ENCODE results near the gene HSPBAP1. TPM values are rescaled to one million over a fixed set of nuclear protein-coding genes. Genes with fewer than 3 reads are reported as not detected.

The HSPBAP1 gene
- total RNA-seq, 1 donor from 2014 or later = 11.6 TPM

DNA sequence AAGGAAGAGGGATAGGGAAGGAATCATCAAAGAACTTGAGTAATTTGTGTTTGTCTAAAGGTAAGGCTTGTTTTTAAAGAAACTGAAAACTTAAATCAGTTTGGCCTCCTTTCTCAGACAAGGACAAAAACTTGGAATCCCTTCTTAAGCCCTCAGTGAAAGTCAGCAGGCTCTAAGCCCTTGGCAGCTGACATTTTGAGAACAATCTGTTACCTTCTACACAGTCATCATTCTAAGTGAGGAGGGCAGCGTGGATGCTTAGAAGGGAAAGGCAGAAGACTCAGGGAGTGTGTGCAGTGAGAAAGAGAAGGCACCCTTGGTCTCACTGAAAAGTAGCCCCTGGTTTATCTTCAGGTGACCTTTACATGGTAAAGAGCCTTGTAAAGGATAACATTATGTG lies 10.8 kb downstream of the HSPBAP1 start:
- Mint-ChIP-seq H3K4me1 (ENCODE audit: unreplicated experiment) (peaks cover under 1% of the 10 kb centered on the region), H3K36me3 (ENCODE audit: low read depth, unreplicated experiment) (peaks cover 6% of the 10 kb centered on the region), H3K4me3 (ENCODE audit: unreplicated experiment) (no peak overlapping the region), H3K27ac (ENCODE audit: unreplicated experiment) (no peak overlapping the region), H3K27me3 (ENCODE audit: unreplicated experiment) (no peaks in the 10 kb centered on the region), H3K9me3 (ENCODE audit: unreplicated experiment) (peaks cover 4% of the 10 kb centered on the region)
- no peak for TF ChIP-seq CTCF (IDR thresholded peaks at IDR 0.05; ENCODE audit: unreplicated experiment)
- DNase-seq (ENCODE audit: low spot score) = no peak

DNA sequence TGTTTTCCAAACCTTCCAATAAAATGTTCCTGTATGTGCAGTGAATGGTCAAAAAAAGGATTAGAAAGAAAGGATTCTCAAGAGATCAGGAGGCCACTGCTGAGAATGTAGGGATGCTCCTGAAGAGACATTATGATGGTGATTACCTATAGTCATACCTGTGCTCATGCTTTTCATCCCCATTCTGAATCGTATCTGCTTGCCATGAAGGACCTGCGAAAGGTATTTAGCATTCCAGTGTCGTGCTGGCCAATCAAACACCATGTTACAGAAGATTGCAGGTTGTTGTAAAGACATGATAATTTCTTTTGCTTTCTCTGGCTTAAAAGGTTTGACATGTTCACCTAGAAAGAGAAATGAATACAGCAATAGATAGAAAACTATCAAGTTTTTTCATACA lies 16.1 kb downstream of the HSPBAP1 start:
- Mint-ChIP-seq H3K9me3 (ENCODE audit: unreplicated experiment) (peaks cover 4% of the 10 kb centered on the region), H3K36me3 (ENCODE audit: low read depth, unreplicated experiment) (peaks cover 6% of the 10 kb centered on the region), H3K4me1 (ENCODE audit: unreplicated experiment) (no peaks in the 10 kb centered on the region), H3K27me3 (ENCODE audit: unreplicated experiment) (no peaks in the 10 kb centered on the region), H3K27ac (ENCODE audit: unreplicated experiment) (no peak overlapping the region), H3K4me3 (ENCODE audit: unreplicated experiment) (no peak overlapping the region)
- DNase-seq (ENCODE audit: low spot score) = no peak
- no peak for TF ChIP-seq CTCF (IDR thresholded peaks at IDR 0.05; ENCODE audit: unreplicated experiment)

GRCh38 chr3:122776675-122777468 lies 16.8 kb downstream of the HSPBAP1 start:
- peaks cover 4% of the 10 kb centered on the region for H3K9me3 Mint-ChIP-seq (ENCODE audit: unreplicated experiment)
- no peak overlapping the region for H3K4me3 Mint-ChIP-seq (ENCODE audit: unreplicated experiment)
- no peak overlapping the region for H3K27ac Mint-ChIP-seq (ENCODE audit: unreplicated experiment)
- DNase-seq (ENCODE audit: low spot score) = no peak
- no peak for TF ChIP-seq CTCF (IDR thresholded peaks at IDR 0.05; ENCODE audit: unreplicated experiment)
- H3K36me3 Mint-ChIP-seq (ENCODE audit: low read depth, unreplicated experiment) = peaks cover 6% of the 10 kb centered on the region
- H3K4me1 Mint-ChIP-seq (ENCODE audit: unreplicated experiment) = no peaks in the 10 kb centered on the region
- H3K27me3 Mint-ChIP-seq (ENCODE audit: unreplicated experiment) = no peaks in the 10 kb centered on the region

- Mint-ChIP-seq H3K4me3 (ENCODE audit: unreplicated experiment) (no peak overlapping the region), H3K36me3 (ENCODE audit: low read depth, unreplicated experiment) (no peaks in the 10 kb centered on the region), H3K27me3 (ENCODE audit: unreplicated experiment) (no peaks in the 10 kb centered on the region), H3K27ac (ENCODE audit: unreplicated experiment) (no peak overlapping the region), H3K9me3 (ENCODE audit: unreplicated experiment) (no peaks in the 10 kb centered on the region), H3K4me1 (ENCODE audit: unreplicated experiment) (no peaks in the 10 kb centered on the region)
- no peak for TF ChIP-seq CTCF (IDR thresholded peaks at IDR 0.05; ENCODE audit: unreplicated experiment)
- DNase-seq (ENCODE audit: low spot score) = no peak
Observed at GRCh38 chr3:122774564-122774963, 19.1 kb downstream of the HSPBAP1 start.

- no peak overlapping the region for H3K27ac Mint-ChIP-seq (ENCODE audit: unreplicated experiment)
- H3K4me1 Mint-ChIP-seq (ENCODE audit: unreplicated experiment) = no peaks in the 10 kb centered on the region
- no peaks in the 10 kb centered on the region for H3K9me3 Mint-ChIP-seq (ENCODE audit: unreplicated experiment)
- H3K27me3 Mint-ChIP-seq (ENCODE audit: unreplicated experiment) = no peaks in the 10 kb centered on the region
- no peak for DNase-seq (ENCODE audit: low spot score)
- H3K36me3 Mint-ChIP-seq (ENCODE audit: low read depth, unreplicated experiment) = no peaks in the 10 kb centered on the region
- H3K4me3 Mint-ChIP-seq (ENCODE audit: unreplicated experiment) = no peak overlapping the region
- TF ChIP-seq CTCF (IDR thresholded peaks at IDR 0.05; ENCODE audit: unreplicated experiment) = no peak
Observed at GRCh38 chr3:122773944-122774509, 19.6 kb downstream of the HSPBAP1 start.

Data from endothelial cell (in vitro differentiated cells).